Muscle layer of colon (tissue), 2 donors: ENCODE data around the gene PYROXD2.

Source experiments
- H3K27ac ChIP-seq: one replicate; pipeline ENCODE4 v1.7.0; 2013; ENCODE audit warnings: low read depth, mild to moderate bottlenecking, low read length, moderate library complexity
- H3K27me3 ChIP-seq, 2 donors: one replicate each; pipeline ENCODE4 v1.7.0; 2013; ENCODE audit warnings: low read length in 2 of 2, mild to moderate bottlenecking in 2 of 2; ENCODE audit not compliant: insufficient read depth in 2 of 2, control insufficient read depth in 1 of 2
- H3K36me3 ChIP-seq: one replicate; pipeline ENCODE4 v1.7.0; 2013; ENCODE audit warnings: mild to moderate bottlenecking, low read length; ENCODE audit not compliant: insufficient read depth
- H3K4me1 ChIP-seq: one replicate; pipeline ENCODE4 v1.7.0; 2013; ENCODE audit warnings: mild to moderate bottlenecking, low read length; ENCODE audit not compliant: insufficient read depth
- H3K4me3 ChIP-seq, 2 donors: one replicate each; pipeline ENCODE4 v1.7.0; 2013; ENCODE audit warnings: low read length in 2 of 2, low read depth in 1 of 2, mild to moderate bottlenecking in 1 of 2, moderate library complexity in 1 of 2
- H3K9ac ChIP-seq: one replicate; pipeline ENCODE4 v1.7.0; 2013; ENCODE audit warnings: low read length
- H3K9me3 ChIP-seq: one replicate; pipeline ENCODE4 v1.7.0; 2013; ENCODE audit warnings: mild to moderate bottlenecking, low read length
- donor health status: abdominal sarcoma.
- donor health status: Adenocarcinoma of cecum.

PYROXD2 gene

GRCh38 chr10:98450618-98451017 lies 35.6 kb upstream of the PYROXD2 start:
- no peak overlapping the region for H3K27ac ChIP-seq
- H3K36me3 ChIP-seq: no peaks in the 10 kb centered on the region
- no peaks in the 10 kb centered on the region for H3K9me3 ChIP-seq
- H3K9ac ChIP-seq: no peak overlapping the region
- peaks cover 7% of the 10 kb centered on the region for H3K4me1 ChIP-seq
- no peak overlapping the region for H3K4me3 ChIP-seq
- H3K27me3 ChIP-seq: no peaks in the 10 kb centered on the region

GRCh38 chr10:98449287-98449686 lies 34.3 kb upstream of the PYROXD2 start:
- Histone ChIP-seq H3K4me1 (peaks cover 10% of the 10 kb centered on the region), H3K9me3 (no peaks in the 10 kb centered on the region), H3K9ac (no peak overlapping the region), H3K36me3 (peaks cover 10% of the 10 kb centered on the region), H3K27me3 (no peaks in the 10 kb centered on the region), H3K4me3 (no peak overlapping the region), H3K27ac (no peak overlapping the region)

GRCh38 chr10:98446661-98447221 lies 31.8 kb upstream of the PYROXD2 start, which contains the start of gene HPS1:
HPS1 (minus strand) TSS chr10:98446935; CDS start chr10:98443240, 3,695 bp downstream.
- Histone ChIP-seq H3K27ac (peak within 1 kb of the TSS; percentile 98), H3K4me1 (peaks cover 10% of the 10 kb centered on the region), H3K9me3 (no peaks in the 10 kb centered on the region), H3K27me3 (no peaks in the 10 kb centered on the region), H3K4me3 (peak within 1 kb of the TSS; percentile 87 to 98), H3K36me3 (peaks cover 29% of the 10 kb centered on the region), H3K9ac (peak within 1 kb of the TSS; percentile 83)

GRCh38 chr10:98446151-98446660 lies 31.2 kb upstream of the PYROXD2 start:
- Histone ChIP-seq H3K9ac (peak overlapping the region; percentile 83), H3K4me3 (peak overlapping the region; percentile 87 to 98), H3K4me1 (peaks cover 10% of the 10 kb centered on the region), H3K27ac (peak overlapping the region; percentile 98), H3K36me3 (peaks cover 32% of the 10 kb centered on the region), H3K9me3 (no peaks in the 10 kb centered on the region), H3K27me3 (no peaks in the 10 kb centered on the region)

- Histone ChIP-seq H3K27ac (peak overlapping the region; percentile 98), H3K36me3 (peaks cover 32% of the 10 kb centered on the region), H3K4me3 (peak overlapping the region in 1 of 2 donors; percentile 98), H3K9ac (no peak overlapping the region), H3K4me1 (peaks cover 10% of the 10 kb centered on the region), H3K27me3 (no peaks in the 10 kb centered on the region), H3K9me3 (no peaks in the 10 kb centered on the region)
Observed at GRCh38 chr10:98445200-98445812, 30.3 kb upstream of the PYROXD2 start.

DNA sequence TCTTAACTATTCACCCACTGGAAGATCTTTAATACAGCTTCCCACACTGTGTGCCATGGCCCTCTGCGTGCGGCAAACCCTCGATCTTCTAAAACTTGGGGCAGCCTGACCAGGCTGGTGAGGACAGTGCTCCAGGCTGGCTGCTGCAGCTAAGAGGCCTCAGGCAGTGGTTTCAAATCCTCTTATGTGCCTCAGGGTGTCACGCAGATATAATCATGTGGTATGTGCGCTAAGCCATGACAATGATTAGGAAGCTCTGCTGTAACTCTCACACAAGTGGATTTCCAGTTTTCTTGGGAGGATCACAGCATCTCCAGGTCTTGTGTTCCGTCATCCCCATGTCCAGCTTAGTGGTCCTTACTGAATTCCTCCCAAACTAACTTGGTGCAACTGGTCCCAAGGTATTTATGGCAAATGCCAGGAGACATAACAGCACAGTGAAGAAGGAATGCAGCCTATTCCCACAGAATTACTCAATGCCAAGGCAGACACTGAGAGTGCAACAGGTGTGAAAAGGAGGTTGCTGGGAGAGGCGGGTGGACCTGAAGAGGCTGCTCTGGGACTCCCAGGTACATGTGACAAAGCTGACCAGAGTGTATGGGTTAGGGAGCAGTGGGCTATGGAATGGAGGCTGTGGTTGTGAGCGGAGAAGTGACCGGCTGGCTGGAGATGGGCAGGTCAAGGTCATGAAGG lies 29.5 kb upstream of the PYROXD2 start:
- H3K27ac ChIP-seq: no peak overlapping the region
- H3K27me3 ChIP-seq: no peaks in the 10 kb centered on the region
- peaks cover 32% of the 10 kb centered on the region for H3K36me3 ChIP-seq
- no peak overlapping the region for H3K9ac ChIP-seq
- no peak overlapping the region for H3K4me3 ChIP-seq
- no peaks in the 10 kb centered on the region for H3K9me3 ChIP-seq
- H3K4me1 ChIP-seq: peaks cover 10% of the 10 kb centered on the region

- Histone ChIP-seq H3K9ac (no peak overlapping the region), H3K36me3 (peaks cover 45% of the 10 kb centered on the region), H3K4me3 (no peak overlapping the region), H3K4me1 (no peaks in the 10 kb centered on the region), H3K27me3 (no peaks in the 10 kb centered on the region), H3K27ac (no peak overlapping the region), H3K9me3 (no peaks in the 10 kb centered on the region)
Observed at GRCh38 chr10:98438715-98439114, 23.7 kb upstream of the PYROXD2 start.

- no peaks in the 10 kb centered on the region for H3K9me3 ChIP-seq
- no peaks in the 10 kb centered on the region for H3K4me1 ChIP-seq
- H3K27ac ChIP-seq: no peak overlapping the region
- H3K36me3 ChIP-seq: peaks cover 33% of the 10 kb centered on the region
- H3K9ac ChIP-seq: no peak overlapping the region
- H3K27me3 ChIP-seq: no peaks in the 10 kb centered on the region
- H3K4me3 ChIP-seq: no peak overlapping the region
Observed at GRCh38 chr10:98436704-98437103, 21.7 kb upstream of the PYROXD2 start.

- Histone ChIP-seq H3K4me1 (no peaks in the 10 kb centered on the region), H3K36me3 (peaks cover 44% of the 10 kb centered on the region), H3K4me3 (no peak overlapping the region), H3K9ac (no peak overlapping the region), H3K27me3 (no peaks in the 10 kb centered on the region), H3K27ac (no peak overlapping the region), H3K9me3 (no peaks in the 10 kb centered on the region)
Observed at GRCh38 chr10:98435178-98435577, 20.2 kb upstream of the PYROXD2 start.

DNA sequence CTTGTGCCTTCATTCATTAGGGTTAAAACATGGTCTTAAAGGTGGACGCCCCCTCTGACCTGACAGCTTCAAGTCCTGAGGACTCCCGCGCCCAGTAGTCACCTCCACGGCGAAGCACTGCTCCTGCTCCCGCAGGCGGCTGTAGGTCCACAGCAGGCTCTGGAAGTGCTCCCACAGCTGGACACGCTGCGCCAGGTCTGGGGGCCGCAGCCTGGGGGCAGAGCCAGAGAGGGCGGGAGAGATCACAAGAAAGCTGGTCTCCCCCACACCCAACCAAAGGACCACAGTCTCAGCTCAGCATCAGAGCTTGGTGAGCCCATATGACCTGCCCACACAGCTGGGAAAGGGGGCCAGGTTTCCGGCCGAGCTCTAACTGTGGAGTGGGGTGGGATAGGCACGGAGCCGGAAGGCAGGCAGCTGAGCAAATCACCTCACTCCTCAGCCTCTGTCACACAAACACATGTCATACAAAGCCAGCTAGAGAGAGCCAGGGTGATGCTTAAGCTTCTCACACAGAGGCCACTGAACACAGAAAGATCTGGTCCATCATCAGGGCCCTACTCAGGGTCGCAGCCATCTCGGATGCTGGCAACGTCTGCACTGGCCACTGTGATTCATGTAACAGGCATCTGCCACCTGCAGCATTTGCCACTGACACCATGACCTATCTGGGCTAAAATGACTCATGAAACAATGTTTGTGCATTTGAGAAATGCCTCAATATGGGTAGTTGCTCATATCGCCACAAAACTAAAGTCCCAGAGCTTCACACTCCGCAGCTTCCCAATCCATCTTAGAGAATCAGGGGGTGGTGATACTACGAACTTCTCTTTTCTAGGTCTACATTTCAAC lies 19.1 kb upstream of the PYROXD2 start:
- Histone ChIP-seq H3K4me3 (no peak overlapping the region), H3K4me1 (no peaks in the 10 kb centered on the region), H3K27ac (no peak overlapping the region), H3K9ac (no peak overlapping the region), H3K9me3 (no peaks in the 10 kb centered on the region), H3K27me3 (no peaks in the 10 kb centered on the region), H3K36me3 (peaks cover 54% of the 10 kb centered on the region)

- no peaks in the 10 kb centered on the region for H3K9me3 ChIP-seq
- no peak overlapping the region for H3K4me3 ChIP-seq
- H3K36me3 ChIP-seq: peaks cover 54% of the 10 kb centered on the region
- no peaks in the 10 kb centered on the region for H3K4me1 ChIP-seq
- H3K9ac ChIP-seq: no peak overlapping the region
- no peak overlapping the region for H3K27ac ChIP-seq
- no peaks in the 10 kb centered on the region for H3K27me3 ChIP-seq
Observed at GRCh38 chr10:98433371-98433770, 18.4 kb upstream of the PYROXD2 start.
